Measurements from ENCODE around the gene NFYC. TPM values are rescaled to one million over a fixed set of nuclear protein-coding genes. Genes with fewer than 3 reads are reported as not detected.
"Not testable (repeated sequence)": the region's sequence is repeated elsewhere in the genome, so short reads cannot be mapped to it uniquely, and the experiment has no call there.

Gene NFYC
- total and polyA plus RNA-seq, 8 donors: 23.3 to 76.4 (median 40.9) TPM

GRCh38 chr1:40694353-40694874, 2.9 kb downstream of the NFYC start:
- no peak for TF ChIP-seq CTCF (IDR thresholded peaks at IDR 0.05)
- no peak for TF ChIP-seq POLR2AphosphoS5 (IDR thresholded peaks at IDR 0.05)
- no peak for TF ChIP-seq POLR2A (IDR thresholded peaks at IDR 0.05)
- no peak for TF ChIP-seq EP300 (IDR thresholded peaks at IDR 0.05)
- Histone ChIP-seq H3K4me1 (peaks cover 39 to 93% (median 63%) of the 10 kb centered on the region in 4 donors), H3K9me3 (no peaks in the 10 kb centered on the region), H3K27ac (peak overlapping the region in 2 of 5 donors; percentile 19 to 100), H3K36me3 (no peaks in the 10 kb centered on the region), H3K4me3 (no peak overlapping the region), H3K27me3 (no peaks in the 10 kb centered on the region)
- no peak for DNase-seq
- intact Hi-C loops (cut with DNase I; ENCODE audit: low total_unique reads): no loop called here
- 21 to 36% (median 25%) methylated on average over 2 of the region's 2 CpGs for WGBS, 5 donors

GRCh38 chr1:40696294-40696693, 4.8 kb downstream of the NFYC start:
- intact Hi-C loops (cut with DNase I; ENCODE audit: low total_unique reads): no loop called here
- peaks cover 39 to 93% (median 57%) of the 10 kb centered on the region in 4 donors for H3K4me1 ChIP-seq
- peak overlapping the region in 3 of 5 donors; percentile 0 to 43 (median 39) for H3K27ac ChIP-seq

GRCh38 chr1:40697436-40697835, 5.9 kb downstream of the NFYC start:
- H3K27ac ChIP-seq: no peak overlapping the region
- no peaks in the 10 kb centered on the region for H3K27me3 ChIP-seq
- DNase-seq: no peak
- H3K4me1 ChIP-seq: peaks cover 36 to 100% (median 60%) of the 10 kb centered on the region in 4 donors
- no peak overlapping the region for H3K4me3 ChIP-seq
- whole genome bisulfite sequencing, 5 donors: 72 to 83% (median 74%) methylated on average over 5 of the region's 5 CpGs
- no peaks in the 10 kb centered on the region for H3K9me3 ChIP-seq
- H3K36me3 ChIP-seq: no peaks in the 10 kb centered on the region
- TF ChIP-seq POLR2AphosphoS5 (IDR thresholded peaks at IDR 0.05): no peak
- TF ChIP-seq EP300 (IDR thresholded peaks at IDR 0.05): no peak
- TF ChIP-seq CTCF (IDR thresholded peaks at IDR 0.05): no peak
- TF ChIP-seq POLR2A (IDR thresholded peaks at IDR 0.05): no peak
- intact Hi-C loops (cut with DNase I; ENCODE audit: low total_unique reads): no loop called here

More at GRCh38 chr1:40696294-40696693, 4.8 kb downstream of the NFYC start:
- Histone ChIP-seq H3K27me3 (no peaks in the 10 kb centered on the region), H3K36me3 (no peaks in the 10 kb centered on the region), H3K9me3 (no peaks in the 10 kb centered on the region), H3K4me3 (no peak overlapping the region)
- DNase-seq: no peak
- TF ChIP-seq EP300 (IDR thresholded peaks at IDR 0.05) (no peak), POLR2AphosphoS5 (IDR thresholded peaks at IDR 0.05) (no peak), POLR2A (IDR thresholded peaks at IDR 0.05) (no peak), CTCF (IDR thresholded peaks at IDR 0.05) (no peak)
- 65 to 85% (median 78%) methylated on average over 4 of the region's 4 CpGs for WGBS, 5 donors

GRCh38 chr1:40699787-40700186, 8.3 kb downstream of the NFYC start:
- Histone ChIP-seq H3K36me3 (no peaks in the 10 kb centered on the region), H3K9me3 (no peaks in the 10 kb centered on the region), H3K27me3 (no peaks in the 10 kb centered on the region), H3K4me3 (no peak overlapping the region), H3K27ac (no peak overlapping the region), H3K4me1 (peaks cover 18 to 100% (median 59%) of the 10 kb centered on the region in 4 donors)
- no peak for DNase-seq
- 77 to 90% (median 86%) methylated on average over 6 of the region's 6 CpGs for WGBS, 5 donors
- TF ChIP-seq POLR2A (IDR thresholded peaks at IDR 0.05) (no peak), EP300 (IDR thresholded peaks at IDR 0.05) (no peak), POLR2AphosphoS5 (IDR thresholded peaks at IDR 0.05) (no peak)
- intact Hi-C loops (cut with DNase I; ENCODE audit: low total_unique reads): no loop called here

GRCh38 chr1:40701684-40702083, 10.2 kb downstream of the NFYC start:
- TF ChIP-seq CTCF (IDR thresholded peaks at IDR 0.05): no peak
- no peak for TF ChIP-seq POLR2AphosphoS5 (IDR thresholded peaks at IDR 0.05)
- TF ChIP-seq POLR2A (IDR thresholded peaks at IDR 0.05): no peak
- TF ChIP-seq EP300 (IDR thresholded peaks at IDR 0.05): no peak
- WGBS, 5 donors: 58 to 73% (median 68%) methylated on average over 3 of the region's 3 CpGs

GRCh38 chr1:40702810-40703209, 11.3 kb downstream of the NFYC start:
- H3K27ac ChIP-seq; H3K27me3 ChIP-seq; H3K9me3 ChIP-seq; H3K4me3 ChIP-seq; intact Hi-C loops (cut with DNase I; ENCODE audit: low total_unique reads); DNase-seq; H3K36me3 ChIP-seq: not testable (repeated sequence)
- H3K4me1 ChIP-seq: peaks cover 0 to 76% (median 41%) of the 10 kb centered on the region in 4 donors
- WGBS, 5 donors: 86 to 95% (median 89%) methylated on average over 9 of the region's 9 CpGs

More at GRCh38 chr1:40701684-40702083, 10.2 kb downstream of the NFYC start:
- DNase-seq: no peak
- Histone ChIP-seq H3K36me3 (no peaks in the 10 kb centered on the region), H3K27ac (no peak overlapping the region), H3K9me3 (no peaks in the 10 kb centered on the region), H3K27me3 (no peaks in the 10 kb centered on the region), H3K4me1 (peaks cover 6 to 87% (median 49%) of the 10 kb centered on the region in 4 donors), H3K4me3 (no peak overlapping the region)
- intact Hi-C loops (cut with DNase I; ENCODE audit: low total_unique reads): no loop called here

Measured in stomach (tissue), 9 donors.